ENCODE measurements around the gene PLOD2.

GRCh38 chr3:146169891-146170290 lies 8.9 kb upstream of the PLOD2 start:
- TF ChIP-seq EP300 (IDR thresholded peaks at IDR 0.05) (no peak), POLR2A (IDR thresholded peaks at IDR 0.05) (no peak)
